Lower leg skin (tissue), 3 donors: ENCODE results near the gene PRR29.

Source experiments
- CTCF ChIP-seq, 3 donors: fragments of 450-650 bp; IDR thresholded peaks; one replicate each; pipeline ENCODE4 v1.5.1; 2016; ENCODE audit warnings: antibody characterized with exemption in 3 of 3, mild to moderate bottlenecking in 3 of 3, moderate library complexity in 2 of 3
- POLR2A ChIP-seq, 2 donors: fragments of 450-650 bp; IDR thresholded peaks; one replicate each; pipeline ENCODE4 v1.6.1; 2016 to 2017; ENCODE audit warnings: antibody characterized with exemption in 2 of 2, mild to moderate bottlenecking in 1 of 2, moderate library complexity in 1 of 2

- no peak for TF ChIP-seq CTCF (IDR thresholded peaks at IDR 0.05)
- no peak for TF ChIP-seq POLR2A (IDR thresholded peaks at IDR 0.05)
Measured at GRCh38 chr17:63969278-63969677, 28.9 kb upstream of the PRR29 start.
